ENCODE data around the gene ZNF600.
"Not testable (repeated sequence)": the region's sequence is repeated elsewhere in the genome, so short reads cannot be mapped to it uniquely, and the experiment has no call there.

Gene ZNF600

DNA sequence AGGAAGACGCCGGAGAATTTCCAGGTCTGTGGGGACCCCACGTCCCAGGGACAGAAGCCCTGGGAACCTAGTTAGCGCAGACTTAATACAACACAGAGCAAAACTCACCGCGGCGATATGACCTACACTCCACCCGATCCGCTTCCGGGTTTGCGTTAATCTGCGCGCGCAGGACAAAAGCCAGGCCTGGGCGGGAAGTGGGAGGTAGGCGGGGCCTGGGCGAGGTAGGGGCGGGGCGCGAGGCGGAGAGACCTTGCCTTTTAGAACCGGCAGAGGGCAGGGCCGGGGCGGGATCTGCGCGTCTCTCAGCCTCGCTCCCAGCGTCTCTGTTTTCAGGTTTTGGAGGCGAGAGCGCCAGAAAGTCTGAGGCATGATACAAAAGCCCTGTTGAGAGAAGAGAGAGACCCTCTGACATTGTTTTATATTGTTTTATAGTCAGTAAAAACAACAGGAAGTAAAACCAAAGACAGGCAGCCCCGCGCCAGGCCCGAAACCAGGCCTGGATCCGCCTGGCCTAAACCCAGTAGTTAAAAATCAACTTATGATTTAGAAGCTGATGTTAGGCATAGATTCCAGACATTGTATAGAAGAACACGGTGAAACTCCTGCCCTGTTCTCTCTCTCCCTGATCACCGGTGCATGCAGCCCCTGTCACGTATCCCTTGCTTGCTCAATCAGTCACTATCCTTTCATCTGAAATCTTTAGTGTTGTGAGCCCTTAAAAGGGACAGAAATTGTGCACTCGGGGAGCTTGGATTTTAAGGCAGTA is 51.5 kb downstream of the ZNF600 start, which contains the start of gene ZNF611:
TSS of gene ZNF611 (minus strand) at position 152 of the 769 bp plus-strand sequence. CDS start 19,150 bp downstream, outside the sequence.
- no peak for TF ChIP-seq JUND (IDR thresholded peaks at IDR 0.05; ENCODE audit: low read depth)
- peak; percentile 38 to 95 for DNase-seq (ENCODE audit: low read depth in 1 of 2, low spot score in 1 of 2)
- in situ Hi-C loops (cut with HindIII; ENCODE audit: low pct_unique_long_range_greater_than_20kb, low sequenced_read_pairs): no loop called here

DNA sequence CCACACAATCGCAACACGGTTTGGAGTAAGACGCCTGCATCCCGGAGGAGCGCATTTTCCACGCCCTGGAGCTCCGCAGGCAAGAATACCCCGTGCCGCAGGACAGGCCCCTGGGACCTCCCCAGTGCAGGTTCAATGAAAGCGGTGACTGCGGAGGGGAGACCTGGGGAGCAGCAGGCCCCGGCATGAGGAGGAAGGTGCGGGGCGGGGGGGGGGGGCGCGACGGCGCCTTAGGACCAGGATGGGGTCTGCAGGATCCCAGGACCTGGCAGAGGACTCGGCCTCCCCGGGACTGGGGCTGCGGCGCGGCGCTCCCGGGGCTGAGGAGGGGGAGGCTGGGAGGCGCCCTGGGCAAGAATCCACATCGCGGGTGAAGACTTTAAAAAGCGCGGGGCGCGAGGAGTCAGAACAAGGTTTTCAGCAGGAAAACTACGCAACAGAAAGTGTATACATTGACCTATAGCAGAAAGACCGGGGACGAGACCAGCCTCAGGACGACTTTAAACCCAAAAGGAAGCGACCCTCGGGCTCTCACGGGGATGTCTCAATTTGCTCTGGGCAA is 52.2 kb downstream of the ZNF600 start:
- in situ Hi-C loops (cut with HindIII; ENCODE audit: low pct_unique_long_range_greater_than_20kb, low sequenced_read_pairs): no loop called here
- TF ChIP-seq JUND (IDR thresholded peaks at IDR 0.05; ENCODE audit: low read depth): no peak
- DNase-seq (ENCODE audit: low read depth in 1 of 2, low spot score in 1 of 2): no peak

- in situ Hi-C loops (cut with HindIII; ENCODE audit: low pct_unique_long_range_greater_than_20kb, low sequenced_read_pairs); DNase-seq (ENCODE audit: low read depth in 1 of 2, low spot score in 1 of 2): not testable (repeated sequence)
Measured at GRCh38 chr19:52726051-52726450, 60.5 kb downstream of the ZNF600 start.

DNA sequence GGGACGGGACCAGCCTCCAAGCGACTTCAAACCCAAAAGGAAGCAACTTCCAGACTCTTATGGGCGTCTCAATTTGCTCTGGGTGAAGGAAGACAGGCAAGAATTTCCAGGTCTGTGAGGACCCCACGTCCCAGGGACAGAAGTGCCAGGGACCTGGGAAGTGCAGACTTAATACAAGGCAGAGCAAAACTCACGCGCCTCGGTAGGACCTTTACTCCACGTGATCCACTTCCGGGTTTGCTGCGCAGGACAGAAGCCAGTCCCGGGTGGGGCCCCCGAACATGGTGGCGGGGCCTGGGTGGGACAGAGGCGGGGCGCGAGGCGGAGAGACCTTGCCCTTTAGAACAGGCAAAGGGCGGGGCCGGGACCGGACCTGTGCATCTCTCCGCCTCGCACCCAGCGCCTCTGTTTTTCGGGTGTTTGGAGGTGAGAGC is 61.0 kb downstream of the ZNF600 start:
- no peak for TF ChIP-seq JUND (IDR thresholded peaks at IDR 0.05; ENCODE audit: low read depth)

DNA sequence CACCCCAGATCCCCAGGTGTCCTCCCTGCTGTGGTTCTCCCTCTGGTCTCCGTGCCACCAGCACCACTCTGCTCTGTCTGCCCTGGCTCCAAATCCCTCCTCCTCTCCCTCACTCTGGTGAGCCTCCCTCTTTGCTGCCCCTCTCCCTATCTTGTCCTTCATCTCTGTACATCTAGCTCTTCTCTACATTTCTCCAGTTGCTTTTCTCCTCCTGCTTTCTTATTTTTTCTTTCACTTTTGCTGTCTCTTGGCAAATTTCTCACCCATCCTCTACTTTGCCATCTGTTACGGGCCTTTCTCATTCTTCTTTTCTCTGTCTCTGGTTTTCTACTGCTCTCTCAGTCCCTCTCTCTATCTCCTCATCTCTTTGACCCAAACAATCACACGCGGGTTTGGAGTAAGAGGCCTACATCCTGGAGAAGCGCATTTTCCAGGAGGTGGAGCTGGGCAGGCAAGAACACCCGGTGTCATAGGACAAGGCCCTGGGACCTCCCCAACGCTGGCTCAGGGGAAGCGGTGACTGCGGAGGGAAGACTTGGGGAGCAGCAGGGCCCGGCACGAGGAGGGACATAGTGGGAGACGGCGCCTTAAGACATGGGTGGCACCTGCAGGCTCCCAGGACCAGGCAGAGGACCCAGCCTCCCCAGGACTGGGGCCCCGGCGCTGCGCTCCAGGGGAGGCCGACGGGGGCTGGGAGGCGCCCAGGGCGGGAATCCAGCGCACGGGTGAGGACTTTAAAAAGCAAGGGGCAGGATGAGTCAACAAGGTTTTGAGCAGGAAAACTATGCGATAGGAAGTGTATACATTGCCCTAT is 61.7 kb downstream of the ZNF600 start:
- in situ Hi-C loops (cut with HindIII; ENCODE audit: low pct_unique_long_range_greater_than_20kb, low sequenced_read_pairs): no loop called here
- no peak for TF ChIP-seq JUND (IDR thresholded peaks at IDR 0.05; ENCODE audit: low read depth)
- no peak for DNase-seq (ENCODE audit: low read depth in 1 of 2, low spot score in 1 of 2)

More for the DNA sequence above, 61.0 kb downstream of the ZNF600 start:
- in situ Hi-C loops (cut with HindIII; ENCODE audit: low pct_unique_long_range_greater_than_20kb, low sequenced_read_pairs): no loop called here
- DNase-seq (ENCODE audit: low read depth in 1 of 2, low spot score in 1 of 2): no peak

DNA sequence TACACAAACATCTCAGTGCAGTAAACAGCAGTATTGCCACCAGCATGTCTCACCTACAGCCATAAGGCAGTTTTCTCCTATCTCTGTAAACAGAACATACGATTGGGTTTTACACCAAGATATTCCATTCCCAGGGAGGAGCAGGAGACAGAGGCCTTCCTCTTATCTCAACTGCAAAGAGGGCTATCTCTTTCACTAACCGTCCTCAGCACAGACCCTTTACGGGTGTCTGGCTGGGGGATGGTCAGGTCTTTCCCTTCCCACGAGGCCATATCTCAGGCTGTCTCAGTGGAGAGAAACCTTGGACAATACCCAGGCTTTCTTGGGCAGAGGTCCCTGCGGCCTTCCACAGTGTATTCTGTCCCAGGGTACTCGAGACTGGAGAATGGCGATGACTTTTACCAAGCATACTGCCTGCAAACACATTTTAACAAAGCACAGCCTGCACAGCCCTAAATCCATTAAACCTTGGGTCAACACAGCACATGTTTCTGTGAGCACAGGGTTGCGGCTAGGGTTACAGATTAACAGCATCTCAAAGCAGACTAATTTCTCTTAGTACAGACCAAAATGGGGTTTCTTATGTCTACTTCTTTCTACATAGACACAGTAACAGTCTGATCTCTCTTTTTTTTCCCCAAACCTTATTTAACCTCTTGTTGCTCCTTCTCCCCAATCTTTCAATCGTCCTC is 62.5 kb downstream of the ZNF600 start:
- DNase-seq (ENCODE audit: low read depth in 1 of 2, low spot score in 1 of 2); in situ Hi-C loops (cut with HindIII; ENCODE audit: low pct_unique_long_range_greater_than_20kb, low sequenced_read_pairs): not testable (repeated sequence)

- peak in 1 of 2 experiments; percentile 28 for DNase-seq (ENCODE audit: low read depth in 1 of 2, low spot score in 1 of 2)
Measured at GRCh38 chr19:52722062-52723003, 64.3 kb downstream of the ZNF600 start.

GRCh38 chr19:52720541-52720940 is 66.0 kb downstream of the ZNF600 start:
- in situ Hi-C loops (cut with HindIII; ENCODE audit: low pct_unique_long_range_greater_than_20kb, low sequenced_read_pairs): not testable (repeated sequence)

More at GRCh38 chr19:52722062-52723003, 64.3 kb downstream of the ZNF600 start:
- TF ChIP-seq JUND (IDR thresholded peaks at IDR 0.05; ENCODE audit: low read depth): no peak
- in situ Hi-C loops (cut with HindIII; ENCODE audit: low pct_unique_long_range_greater_than_20kb, low sequenced_read_pairs): no loop called here

DNA sequence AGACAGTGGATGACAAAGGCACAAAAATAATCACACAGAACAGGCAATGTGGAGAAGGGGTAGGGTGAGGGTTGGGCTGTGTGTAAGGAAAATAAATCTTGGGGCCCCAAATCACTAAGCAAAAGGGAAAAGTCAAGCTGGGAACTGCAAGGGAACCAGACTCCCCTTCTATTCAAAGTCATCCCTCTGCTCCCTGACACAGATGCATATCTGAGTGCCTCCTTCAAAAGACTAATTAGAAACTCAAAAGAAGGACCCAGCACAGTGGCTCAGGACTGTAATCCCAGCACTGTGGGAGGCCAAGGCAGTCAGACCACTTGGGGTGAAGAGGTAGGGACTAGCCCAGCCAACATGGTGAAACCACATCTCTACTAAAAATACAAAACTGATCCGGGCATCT is 70.1 kb downstream of the ZNF600 start:
- in situ Hi-C loops (cut with HindIII; ENCODE audit: low pct_unique_long_range_greater_than_20kb, low sequenced_read_pairs): no loop called here
- no peak for TF ChIP-seq JUND (IDR thresholded peaks at IDR 0.05; ENCODE audit: low read depth)
- no peak for DNase-seq (ENCODE audit: low read depth in 1 of 2, low spot score in 1 of 2)

More at GRCh38 chr19:52720541-52720940, 66.0 kb downstream of the ZNF600 start:
- not testable (repeated sequence) for DNase-seq (ENCODE audit: low read depth in 1 of 2, low spot score in 1 of 2)

- DNase-seq (ENCODE audit: low read depth in 1 of 2, low spot score in 1 of 2); in situ Hi-C loops (cut with HindIII; ENCODE audit: low pct_unique_long_range_greater_than_20kb, low sequenced_read_pairs): not testable (repeated sequence)
Measured at GRCh38 chr19:52715902-52716301, 70.7 kb downstream of the ZNF600 start.

GRCh38 chr19:52715330-52715729 is 71.3 kb downstream of the ZNF600 start:
- DNase-seq (ENCODE audit: low read depth in 1 of 2, low spot score in 1 of 2); in situ Hi-C loops (cut with HindIII; ENCODE audit: low pct_unique_long_range_greater_than_20kb, low sequenced_read_pairs): not testable (repeated sequence)

Measured in T47D (cell line).